GM20000 (cell line): ENCODE results near the gene VPS26C.
"Not testable (repeated sequence)": the region's sequence is repeated elsewhere in the genome, so short reads cannot be mapped to it uniquely, and the experiment has no call there.

Source experiments
- DNase-seq: peaks from one replicate; pipeline ENCODE4 v3.0.0; 2012; ENCODE audit warnings: low spot score
- TF ChIP-seq, protein P1 (sequence below): IDR thresholded peaks from 2 replicates; pipeline ENCODE4 v1.5.1; 2012; ENCODE audit warnings: mild to moderate bottlenecking, control low read depth; ENCODE audit errors: extremely low read depth, missing control alignments

Gene VPS26C

DNA sequence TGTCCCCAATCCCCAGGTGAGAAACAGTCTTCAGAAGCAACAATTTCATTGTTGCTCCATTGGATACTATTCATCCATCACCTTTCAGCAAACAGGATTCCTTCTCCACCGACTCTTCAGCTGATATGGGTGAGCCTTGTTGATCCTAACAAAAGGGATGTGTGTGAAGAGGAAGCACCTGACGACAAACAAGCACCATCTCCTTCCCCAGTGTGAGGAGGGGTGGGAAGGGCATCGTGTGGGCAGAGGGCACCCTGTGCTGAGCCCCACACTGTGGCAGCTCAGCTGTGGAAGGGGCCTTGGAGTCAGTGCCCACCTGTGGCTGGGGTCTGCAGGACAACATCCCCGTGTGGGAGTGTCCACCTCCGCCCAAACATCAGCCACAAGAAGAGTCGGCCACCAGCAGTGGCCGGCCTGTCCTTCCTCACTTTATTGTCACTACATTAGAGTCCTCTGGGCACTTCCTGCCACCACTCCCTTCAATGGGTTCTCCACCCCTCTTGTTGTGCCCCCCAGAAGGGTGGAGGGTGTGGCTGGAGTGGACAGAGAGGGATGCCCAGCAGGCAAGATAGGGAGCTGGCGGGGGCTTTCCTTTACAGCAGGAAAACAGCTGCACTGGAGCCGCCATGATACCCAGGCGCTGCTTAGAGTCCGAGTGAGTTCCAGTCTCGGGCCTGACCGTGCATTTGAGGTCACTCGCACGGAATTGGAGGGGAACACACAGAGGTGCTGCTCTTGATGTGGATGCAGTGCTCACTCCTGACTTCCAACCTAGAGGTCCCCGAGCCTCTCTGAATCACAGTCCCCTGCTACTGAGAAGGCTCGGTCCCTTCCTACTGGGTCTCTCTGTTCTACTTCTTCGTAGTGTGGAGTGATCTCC lies 40.9 kb downstream of the VPS26C start:
- no peak for DNase-seq
- TF ChIP-seq, protein P1, sequence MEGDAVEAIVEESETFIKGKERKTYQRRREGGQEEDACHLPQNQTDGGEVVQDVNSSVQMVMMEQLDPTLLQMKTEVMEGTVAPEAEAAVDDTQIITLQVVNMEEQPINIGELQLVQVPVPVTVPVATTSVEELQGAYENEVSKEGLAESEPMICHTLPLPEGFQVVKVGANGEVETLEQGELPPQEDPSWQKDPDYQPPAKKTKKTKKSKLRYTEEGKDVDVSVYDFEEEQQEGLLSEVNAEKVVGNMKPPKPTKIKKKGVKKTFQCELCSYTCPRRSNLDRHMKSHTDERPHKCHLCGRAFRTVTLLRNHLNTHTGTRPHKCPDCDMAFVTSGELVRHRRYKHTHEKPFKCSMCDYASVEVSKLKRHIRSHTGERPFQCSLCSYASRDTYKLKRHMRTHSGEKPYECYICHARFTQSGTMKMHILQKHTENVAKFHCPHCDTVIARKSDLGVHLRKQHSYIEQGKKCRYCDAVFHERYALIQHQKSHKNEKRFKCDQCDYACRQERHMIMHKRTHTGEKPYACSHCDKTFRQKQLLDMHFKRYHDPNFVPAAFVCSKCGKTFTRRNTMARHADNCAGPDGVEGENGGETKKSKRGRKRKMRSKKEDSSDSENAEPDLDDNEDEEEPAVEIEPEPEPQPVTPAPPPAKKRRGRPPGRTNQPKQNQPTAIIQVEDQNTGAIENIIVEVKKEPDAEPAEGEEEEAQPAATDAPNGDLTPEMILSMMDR: no peak

DNA sequence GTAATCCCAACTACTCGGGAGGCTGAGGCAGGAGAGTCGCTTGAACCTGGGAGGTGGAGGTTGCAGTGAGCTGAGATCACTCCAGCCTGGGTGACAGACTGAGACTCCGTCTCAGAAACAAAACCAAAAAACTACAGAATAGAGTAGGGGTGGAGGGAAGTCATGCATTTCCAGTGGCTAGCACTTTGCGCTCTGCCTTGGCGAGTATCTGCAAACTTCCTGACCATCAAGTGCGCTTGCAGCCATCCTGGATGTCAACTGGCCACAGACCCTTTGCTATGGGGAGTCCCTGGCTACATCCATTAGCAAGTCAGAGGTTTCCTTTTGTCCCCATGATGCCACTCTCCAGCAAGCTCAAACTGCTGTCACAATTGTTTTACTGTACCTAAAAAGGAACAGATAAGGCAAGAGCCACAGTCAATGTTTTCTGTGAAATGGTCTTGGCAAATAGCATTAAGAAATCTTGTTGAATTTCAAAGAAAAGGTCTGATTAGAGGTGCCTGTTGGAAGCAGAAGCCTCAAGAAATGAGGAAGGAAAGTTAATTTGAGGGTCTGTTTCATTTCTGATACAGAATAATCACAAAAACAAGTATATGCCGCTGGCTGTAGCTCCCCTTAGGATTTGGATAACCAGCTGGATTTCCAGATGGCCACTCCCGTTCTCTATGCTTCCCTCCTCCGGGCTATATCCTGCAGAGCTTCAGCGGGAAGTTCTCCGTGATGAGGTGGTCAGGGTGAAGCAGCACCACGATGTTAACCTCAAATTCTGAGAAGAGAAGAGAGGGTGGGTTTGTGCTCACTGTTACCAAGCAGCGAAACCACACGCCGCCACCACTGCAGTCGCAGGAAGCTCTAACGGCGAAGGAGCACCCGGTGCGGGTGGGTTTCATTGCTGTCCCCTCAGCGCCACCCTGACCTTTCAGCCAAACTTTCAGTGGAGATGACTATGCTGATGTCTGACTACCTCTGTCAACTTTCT lies 42.0 kb downstream of the VPS26C start:
- DNase-seq: peak; percentile 59
- TF ChIP-seq, protein P1: no peak

DNA sequence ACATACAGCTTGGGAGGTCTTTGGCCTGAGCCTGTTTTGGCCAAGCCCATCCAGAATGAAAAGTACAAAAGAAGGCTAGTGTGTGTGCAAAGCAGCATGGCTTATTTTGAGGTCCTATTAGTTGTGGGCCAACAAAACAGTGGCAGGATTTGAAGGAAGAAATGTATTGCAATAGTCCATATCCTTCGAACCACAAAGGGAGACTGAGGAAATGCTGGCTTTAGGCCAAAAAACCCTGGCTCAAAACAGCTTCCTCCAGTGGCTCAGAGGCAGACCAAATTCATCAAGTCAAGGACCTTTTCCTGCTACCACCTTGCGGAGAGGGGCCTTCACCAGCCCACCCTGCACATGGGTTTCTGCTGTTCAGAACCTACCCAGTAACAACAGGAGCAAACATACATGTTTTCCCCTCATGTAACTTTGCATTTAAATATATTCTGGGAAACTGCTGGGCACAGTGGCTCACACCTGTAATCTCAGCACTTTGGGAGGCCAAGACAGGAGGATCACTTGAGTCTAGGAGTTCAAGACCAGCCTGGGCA lies 43.3 kb downstream of the VPS26C start:
- no peak for DNase-seq
- TF ChIP-seq, protein P1: no peak

DNA sequence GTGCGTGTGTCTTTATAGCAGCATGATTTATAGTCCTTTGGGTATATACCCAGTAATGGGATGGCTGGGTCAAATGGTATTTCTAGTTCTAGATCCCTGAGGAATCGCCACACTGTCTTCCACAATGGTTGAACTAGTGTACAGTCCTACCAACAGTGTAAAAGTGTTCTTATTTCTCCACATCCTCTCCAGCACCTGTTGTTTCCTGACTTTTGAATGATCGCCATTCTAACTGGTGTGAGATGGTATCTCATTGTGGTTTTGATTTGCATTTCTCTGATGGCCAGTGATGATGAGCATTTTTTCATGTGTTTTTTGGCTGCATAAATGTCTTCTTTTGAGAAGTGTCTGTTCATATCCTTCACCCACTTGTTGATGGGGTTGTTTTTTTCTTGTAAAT lies 44.9 kb downstream of the VPS26C start:
- not testable (repeated sequence) for DNase-seq

DNA sequence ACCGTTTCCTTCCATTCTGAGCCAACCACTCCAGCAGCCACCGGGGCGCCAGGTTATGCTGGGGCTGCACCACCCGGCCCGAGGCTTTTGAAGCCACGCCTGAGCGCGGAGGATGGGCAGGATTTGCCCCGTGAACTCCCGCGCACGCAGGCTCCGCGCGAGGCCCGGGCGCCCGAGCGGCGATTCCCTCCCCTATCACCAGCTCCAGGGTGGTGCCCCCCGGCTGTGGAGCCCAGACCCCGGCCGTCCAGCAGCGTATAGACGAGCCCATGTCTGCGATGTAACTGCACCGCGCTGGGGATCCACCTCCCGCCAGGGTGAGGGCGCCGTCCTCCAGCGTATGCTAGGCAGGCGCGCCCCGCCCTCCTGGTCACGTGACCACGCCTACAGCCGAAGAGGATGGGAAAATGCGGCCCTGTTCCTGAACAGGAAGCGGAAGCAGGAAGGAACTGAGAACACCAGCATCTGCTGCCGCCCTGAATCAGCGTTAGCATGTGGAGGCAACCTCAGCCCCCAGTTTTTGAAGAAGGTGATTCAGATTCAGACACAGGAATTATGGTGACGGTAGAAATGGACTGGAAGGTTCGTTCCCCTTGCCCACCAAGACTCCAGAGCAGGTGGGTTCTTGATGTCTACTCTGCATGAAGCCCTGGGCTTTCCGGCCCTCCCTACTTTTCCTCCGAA lies 46.0 kb downstream of the VPS26C start:
- TF ChIP-seq, protein P1: peak; percentile 69
- peak; percentile 91 for DNase-seq

DNA sequence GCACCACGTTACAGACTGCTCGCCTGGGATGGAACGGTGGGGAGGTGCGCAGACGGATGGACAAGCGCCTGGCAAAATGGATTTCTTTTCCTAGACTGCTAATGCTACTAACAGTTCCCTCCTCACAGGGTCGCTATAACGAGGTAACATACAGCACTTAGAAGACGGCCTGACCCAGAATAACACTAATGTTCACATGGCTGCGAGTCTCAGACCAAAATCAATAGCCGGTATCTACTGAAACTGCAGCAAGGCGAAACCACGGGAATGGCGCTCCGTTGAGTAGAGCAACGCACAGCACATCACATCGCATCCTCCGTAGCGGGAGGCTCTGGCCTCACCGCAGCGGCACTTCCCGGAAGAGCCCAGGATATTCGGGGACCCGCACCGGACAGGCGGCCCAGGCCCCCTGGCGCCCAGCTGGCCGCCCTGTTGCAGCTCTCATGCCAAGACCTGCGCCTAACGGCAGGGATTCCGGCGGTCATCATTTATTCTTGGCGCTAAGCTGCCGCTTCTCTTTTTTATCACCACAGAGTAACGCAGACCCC lies 46.6 kb downstream of the VPS26C start:
- DNase-seq: peak; percentile 46
- TF ChIP-seq, protein P1: no peak

DNA sequence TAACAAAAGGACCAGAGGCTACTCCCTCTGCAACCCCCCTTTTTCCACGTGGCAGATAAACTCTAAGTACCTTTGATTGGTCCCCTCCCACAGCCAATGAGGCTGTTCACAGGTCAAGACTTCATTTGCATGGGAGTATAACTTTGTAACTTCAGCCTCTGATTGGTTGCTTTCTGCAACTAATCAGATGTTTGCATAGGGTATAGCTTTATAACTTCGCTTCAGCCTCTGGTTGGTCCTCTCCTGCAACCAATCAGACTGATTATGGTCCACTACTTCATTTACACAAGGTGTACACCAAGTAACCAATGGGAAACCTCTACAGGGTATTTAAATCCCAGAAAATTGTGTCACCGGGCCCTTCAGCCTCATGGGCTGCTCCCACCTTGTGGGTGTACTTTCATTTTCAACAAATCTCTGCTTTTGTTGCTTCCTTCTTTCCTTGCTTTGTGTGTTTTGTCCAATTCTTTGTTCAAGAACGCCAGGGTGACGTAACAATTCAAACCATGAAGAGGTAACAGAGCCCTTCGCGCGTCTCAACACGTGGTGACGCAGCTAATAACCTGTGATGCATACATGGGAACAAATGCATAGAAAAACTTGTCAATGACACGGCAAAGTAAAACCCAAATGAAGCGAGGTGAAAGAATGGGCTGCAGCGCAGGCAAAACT lies 47.2 kb downstream of the VPS26C start:
- DNase-seq: no peak
- TF ChIP-seq, protein P1: no peak
